Retina (tissue), 1 donor: ENCODE measurements around the gene HRH2.
"Not testable (repeated sequence)": the region's sequence is repeated elsewhere in the genome, so short reads cannot be mapped to it uniquely, and the experiment has no call there.

Source experiments
- DNase-seq: peaks from one replicate; pipeline ENCODE4 v3.0.0-alpha.2; 2016

Gene HRH2, protein sequence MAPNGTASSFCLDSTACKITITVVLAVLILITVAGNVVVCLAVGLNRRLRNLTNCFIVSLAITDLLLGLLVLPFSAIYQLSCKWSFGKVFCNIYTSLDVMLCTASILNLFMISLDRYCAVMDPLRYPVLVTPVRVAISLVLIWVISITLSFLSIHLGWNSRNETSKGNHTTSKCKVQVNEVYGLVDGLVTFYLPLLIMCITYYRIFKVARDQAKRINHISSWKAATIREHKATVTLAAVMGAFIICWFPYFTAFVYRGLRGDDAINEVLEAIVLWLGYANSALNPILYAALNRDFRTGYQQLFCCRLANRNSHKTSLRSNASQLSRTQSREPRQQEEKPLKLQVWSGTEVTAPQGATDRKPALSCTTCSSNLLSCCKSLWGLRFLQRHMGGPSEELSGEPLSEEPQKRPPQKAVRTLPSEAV

DNA sequence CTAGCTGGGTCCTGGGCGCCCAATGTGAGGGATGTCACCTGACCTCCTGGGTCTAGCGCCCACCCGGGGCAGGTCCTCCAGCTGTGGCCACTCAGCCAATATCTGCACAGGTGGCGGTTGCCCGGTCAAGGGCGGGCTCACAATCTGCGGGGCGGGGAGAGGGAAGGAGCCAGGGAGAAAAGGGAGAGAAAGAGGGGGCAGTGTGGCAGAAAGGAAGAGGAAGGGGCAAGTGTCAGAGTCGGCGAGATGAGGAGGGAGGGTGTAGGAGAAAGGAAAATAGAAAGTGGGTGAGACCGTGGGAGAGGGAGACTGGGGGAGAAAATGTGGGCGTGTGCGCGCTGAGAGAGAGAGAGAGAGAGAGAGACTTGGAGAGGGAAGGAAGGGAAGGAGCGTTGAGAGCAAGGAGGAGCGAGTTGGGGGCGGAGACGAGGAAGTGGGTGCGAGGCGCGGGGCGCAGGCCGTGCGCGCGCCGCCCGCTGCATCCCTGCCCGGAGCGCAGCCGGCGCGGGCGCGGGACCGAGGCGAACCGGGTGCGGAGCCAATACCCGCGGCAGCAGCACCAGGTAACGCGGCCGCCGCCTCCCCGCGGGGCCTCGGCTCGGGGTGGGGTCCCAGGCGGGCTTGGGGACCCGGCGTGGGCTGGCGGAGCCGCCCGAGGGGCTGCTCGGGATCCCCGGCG, at the start of gene HRH2:
Gene HRH2, plus strand, starts transcription at position 479 of the 679 bp plus-strand sequence. CDS start 25,163 bp downstream, outside the sequence.
- peak; percentile 54 for DNase-seq

DNA sequence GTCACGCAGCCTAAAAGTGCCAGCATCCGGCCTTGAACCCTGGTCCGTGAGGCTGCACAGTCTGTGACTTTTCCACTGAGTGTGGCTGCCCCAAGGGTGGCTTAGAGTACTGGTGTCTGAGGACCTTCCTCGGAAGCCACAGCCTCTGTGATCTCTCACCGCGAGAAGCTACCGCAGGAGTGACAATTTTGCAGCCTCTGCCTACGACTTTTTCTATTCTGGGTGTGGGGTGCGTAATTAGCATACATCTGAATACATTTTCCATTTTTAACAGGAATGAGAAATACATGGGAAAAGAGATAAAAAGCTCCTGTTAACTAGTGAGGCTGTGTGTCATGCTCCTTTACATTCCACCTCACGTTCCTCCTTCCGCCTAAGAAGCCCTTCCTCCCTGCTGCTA, 48.3 kb upstream of the HRH2 start:
- DNase-seq: no peak

DNA sequence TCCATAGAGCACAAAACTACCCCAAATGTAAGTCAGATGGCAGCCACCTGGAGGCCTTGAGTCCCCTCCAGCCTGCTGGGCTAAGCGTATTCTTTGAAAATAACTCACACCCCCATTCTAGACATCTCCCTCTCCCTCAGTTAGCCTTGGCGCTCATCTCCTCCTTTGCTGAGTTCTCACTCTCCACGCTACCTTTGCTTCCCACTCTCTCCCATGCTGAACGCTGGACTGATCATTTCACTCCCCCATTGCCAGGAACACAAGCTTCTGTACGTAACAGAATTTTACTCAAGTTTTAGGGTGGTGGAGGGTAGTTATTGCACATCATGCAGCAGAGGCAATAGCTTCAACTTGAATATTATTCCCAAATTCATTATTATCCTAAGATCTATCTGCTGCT, 47.5 kb upstream of the HRH2 start:
- no peak for DNase-seq

DNA sequence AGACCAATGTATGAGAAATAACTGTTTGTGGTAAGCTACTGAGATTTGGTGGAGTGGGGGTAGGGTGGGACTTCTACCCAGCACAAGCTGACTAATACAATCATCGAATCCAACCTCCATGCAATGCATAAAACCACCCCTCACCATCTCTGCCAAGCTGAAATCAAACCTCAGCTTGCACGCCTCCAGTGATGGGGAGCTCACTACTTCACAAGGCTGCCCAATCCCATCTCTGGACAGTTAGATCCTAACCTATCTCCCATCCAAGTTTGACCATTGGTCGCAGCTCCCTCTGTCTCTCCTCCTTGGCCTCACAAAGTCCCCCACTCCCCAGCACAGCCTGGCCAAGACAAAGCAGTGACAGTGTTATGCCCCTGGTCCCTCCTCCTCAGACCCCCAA, 47.0 kb upstream of the HRH2 start:
- no peak for DNase-seq

DNA sequence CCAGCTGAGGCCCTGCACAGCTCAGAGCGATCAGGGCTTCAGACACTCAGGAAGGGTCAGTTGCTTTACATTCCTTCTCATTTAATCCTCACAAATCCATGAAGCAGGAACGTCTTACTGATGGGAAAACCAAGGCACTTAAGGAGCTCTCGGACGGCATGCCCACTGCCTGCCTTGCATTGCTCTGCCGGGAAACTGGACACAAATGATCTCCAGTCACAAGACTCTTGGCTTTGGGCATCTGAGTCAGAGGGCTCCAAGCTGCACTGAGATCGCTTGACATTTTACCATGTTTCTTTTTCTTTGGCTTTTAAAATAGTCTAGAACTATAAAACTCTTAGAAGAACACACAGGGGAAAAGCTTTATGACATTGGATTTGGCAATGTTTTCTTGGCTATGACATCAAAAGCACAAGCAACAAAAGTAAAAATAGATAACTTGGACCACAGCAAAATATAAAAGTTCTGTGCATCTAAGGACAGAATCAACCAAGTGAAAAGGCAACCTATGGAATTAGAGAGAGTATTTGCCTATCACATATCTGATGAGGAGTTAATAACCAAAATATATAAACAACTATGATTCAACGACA, 43.6 kb upstream of the HRH2 start:
- DNase-seq: no peak

DNA sequence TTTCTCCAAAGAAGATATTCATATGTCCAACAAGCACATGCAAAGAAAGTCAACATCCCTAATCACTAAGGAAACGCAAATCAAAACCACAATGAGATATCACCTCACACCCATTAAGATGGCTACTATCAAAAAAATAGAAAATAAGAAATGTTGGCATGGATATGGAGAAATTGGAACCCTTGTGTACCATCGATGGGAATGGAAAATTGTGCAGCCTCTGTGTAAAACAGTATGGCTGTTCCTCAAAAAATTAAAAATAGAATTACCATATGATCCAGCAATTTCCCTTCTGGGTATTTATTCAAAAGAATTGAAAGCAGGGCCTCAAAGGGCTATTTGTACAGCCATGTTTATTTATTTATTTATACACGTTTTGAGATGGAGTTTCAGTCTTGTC, 43.0 kb upstream of the HRH2 start:
- DNase-seq: no peak

DNA sequence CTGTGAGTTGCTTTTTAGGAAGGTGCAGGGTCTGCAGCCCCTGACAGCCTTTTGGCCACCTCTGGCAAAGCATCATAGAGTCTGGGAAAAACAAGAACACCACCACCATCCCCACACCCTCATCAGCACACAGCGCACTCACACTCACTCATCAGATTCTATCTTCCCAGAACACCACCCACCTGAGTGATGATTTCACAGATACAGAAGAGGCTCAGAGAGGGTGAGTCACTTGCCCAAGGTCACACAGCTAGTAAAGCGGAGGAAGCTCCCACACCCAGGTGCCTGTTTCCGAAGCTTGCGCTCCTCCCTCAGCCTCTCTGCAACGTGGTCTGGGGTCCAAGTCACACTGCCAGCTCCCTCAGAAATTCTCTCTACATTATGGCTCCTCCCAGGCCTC, 41.8 kb upstream of the HRH2 start:
- no peak for DNase-seq

DNA sequence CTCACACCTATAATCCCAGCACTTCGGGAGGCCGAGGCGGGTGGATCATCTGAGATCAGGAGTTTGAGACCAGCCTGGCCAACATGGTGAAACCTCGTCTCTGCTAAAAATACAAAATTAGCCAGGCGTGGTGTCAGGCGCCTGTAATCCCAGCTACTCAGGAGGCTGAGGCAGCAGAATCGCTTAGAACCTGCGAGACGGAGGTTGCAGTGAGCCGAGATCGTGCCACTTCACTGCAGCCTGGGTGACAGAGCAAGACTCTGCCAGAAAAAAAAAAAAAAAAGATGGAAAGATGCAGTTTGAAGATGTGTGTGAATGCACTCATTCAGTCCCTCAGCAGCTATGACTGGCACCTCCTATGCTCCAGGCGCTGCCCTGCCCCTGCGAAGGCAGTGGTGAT, 41.3 kb upstream of the HRH2 start:
- not testable (repeated sequence) for DNase-seq

DNA sequence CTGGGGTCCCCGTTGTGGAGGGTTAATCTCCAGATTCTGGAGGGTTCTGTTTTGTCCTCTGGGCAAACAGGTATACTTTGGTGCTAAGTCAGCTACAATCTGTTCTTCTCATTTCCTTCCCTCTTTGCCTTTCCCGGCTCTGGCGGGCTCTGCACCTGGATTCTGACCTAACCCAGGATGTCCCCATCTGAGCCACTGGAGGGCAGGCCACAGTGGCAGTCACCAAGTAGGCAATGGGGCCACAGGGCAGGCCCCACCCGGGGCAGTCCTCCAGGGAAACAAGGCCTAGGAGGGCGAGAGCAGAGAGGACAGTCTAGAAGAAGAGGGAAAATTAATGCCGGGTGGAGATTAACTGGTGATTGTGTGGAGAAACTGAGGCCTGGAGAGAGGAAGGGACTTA, 40.4 kb upstream of the HRH2 start:
- no peak for DNase-seq

DNA sequence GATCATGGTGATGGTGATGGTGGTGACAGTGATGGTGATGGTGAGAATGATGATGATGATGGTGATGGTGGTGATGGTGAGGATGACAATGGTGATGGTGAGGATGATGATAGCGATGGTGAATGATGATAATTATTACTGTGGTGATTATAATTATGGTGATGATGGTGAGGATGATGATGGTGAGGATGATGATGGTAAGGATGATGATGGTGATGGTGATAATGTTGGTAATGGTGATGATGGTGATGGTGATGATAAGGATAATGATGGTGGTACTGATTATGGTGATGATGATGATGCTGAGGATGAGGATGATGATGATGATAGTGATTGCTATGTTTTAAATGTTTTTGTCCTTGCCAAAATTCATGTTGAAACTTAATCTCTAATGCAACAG, 37.3 kb upstream of the HRH2 start:
- no peak for DNase-seq

DNA sequence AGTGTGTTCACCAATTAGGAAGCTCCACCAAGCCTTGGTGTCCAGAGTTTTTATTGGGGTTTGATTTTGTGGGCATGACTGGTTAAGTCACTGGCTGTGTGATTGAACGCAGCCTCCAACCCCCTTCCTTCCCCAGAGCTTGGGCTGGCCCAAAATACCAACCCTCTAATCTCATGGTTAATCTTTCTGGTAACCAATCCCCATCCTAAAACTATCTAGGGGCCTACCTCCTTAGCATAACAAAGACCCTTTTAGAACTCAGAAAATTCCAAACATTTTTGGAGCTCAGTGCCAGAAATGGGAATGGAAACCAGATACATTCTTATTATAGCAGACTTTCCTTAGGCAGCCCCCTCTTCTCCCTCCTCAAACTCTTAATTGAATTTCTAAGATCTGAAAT, 35.9 kb upstream of the HRH2 start:
- DNase-seq: no peak

DNA sequence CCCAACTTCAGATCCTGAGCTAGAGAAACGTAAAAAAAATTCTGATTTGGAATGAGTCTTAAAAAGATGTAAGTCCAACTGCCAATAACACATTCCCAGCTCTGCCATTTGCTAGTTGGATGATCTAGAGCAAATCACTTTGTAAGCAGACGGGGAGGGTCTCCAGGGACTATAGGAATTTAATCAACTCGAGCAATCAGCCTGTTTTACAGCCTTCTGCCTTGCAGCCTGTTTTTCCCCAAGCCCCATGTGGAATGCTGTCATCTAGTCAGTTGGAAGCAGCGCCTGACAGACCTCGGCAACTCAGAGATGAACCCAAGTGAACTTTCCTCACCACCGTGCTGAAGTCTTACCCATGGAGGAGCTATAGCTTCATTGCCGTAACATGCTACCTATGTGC, 34.8 kb upstream of the HRH2 start:
- DNase-seq: no peak

DNA sequence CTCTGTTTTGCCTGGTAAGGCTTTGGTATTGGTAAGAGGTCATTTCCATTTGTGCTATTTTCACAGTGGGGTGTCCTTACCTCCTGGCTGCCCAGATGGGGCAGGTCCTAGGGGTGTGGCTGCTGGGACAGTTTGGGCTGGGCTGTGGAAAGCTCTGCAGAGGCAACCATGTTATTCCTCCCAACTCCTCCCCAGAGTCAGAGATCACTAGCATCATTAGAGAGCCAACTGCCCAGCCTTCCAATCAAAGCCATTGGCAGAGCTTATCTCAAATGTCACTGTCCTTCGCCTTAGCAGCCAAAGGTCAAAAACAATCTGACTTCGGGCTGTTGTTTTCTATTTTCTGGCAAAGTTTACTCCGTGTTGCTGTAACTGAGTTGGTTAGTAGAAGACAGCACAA, 33.6 kb upstream of the HRH2 start:
- no peak for DNase-seq

DNA sequence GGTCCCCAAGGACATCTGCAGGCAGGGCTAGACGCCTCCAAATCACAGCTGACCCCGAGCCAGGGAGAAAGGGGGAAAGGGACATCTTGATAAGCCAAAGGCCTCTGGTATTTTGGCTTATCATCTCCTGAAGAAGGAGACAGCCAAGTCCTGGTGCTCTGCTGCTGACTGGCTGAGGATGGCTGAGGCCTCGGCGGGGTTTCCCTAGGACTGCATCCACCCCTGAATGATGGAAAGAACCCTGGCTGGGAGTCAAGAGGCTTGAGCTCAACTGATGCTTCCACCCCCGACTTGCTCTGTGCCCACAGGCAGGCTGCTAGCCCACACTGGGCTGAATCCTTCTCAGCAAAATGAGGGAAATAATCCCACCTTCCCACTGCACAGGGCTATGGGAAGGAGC, 30.9 kb upstream of the HRH2 start:
- DNase-seq: no peak

DNA sequence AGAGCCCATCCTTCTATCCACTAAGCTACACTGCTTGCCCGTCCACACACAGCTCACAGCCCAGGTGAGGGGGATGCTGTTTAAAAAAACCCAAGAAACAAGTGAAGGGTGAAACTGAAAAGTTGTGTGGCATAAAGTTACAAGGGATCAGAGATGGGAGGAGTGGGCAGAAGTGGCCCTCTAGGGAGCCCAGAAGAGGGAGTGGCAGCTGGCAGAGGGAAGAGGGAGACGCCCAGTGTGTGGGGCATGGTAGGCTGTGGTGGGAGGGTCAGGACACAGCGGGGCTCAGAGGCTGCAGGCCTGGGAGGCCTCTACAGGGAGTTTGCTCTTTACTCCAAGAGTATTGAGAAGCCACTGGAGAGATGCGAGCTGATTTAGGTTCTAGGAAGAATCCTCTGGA, 30.1 kb upstream of the HRH2 start:
- DNase-seq: no peak

DNA sequence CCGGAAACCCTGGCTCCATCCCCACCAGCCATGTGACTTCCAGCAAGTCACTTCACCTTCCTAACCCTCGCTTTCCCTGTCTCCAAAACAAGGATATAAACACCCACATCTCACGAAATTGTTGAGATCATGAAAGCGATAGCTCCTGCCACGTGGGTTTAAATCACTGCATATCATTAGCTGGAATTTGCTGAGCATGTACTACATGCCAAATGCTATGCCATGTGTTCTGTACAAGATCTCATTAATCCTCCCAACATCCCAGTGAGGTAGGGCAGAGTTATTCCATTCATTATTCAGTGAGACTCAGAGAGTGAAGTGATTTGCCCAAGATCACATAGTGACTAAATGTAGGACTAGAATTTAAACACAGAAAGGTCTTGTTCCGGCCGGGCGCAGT, 29.2 kb upstream of the HRH2 start:
- DNase-seq: no peak

DNA sequence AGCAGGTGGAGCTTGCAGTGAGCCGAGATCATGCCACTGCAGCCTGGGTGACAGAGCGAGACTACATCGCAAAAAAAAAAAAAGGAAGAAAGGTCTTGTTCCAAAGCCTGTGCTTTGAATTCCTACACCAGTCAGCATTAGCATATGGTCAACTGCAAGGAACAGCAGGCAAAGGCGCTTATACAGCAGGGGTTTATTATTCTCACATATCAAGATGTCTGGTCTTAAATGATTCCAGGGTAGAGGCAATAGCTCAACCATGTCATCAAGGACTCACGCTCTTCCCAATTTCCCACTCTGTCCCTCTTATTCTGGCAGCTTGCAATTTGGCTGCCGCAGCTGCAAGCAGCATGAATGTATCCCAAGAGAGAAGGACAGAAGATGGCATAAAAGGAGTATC, 28.6 kb upstream of the HRH2 start:
- no peak for DNase-seq

DNA sequence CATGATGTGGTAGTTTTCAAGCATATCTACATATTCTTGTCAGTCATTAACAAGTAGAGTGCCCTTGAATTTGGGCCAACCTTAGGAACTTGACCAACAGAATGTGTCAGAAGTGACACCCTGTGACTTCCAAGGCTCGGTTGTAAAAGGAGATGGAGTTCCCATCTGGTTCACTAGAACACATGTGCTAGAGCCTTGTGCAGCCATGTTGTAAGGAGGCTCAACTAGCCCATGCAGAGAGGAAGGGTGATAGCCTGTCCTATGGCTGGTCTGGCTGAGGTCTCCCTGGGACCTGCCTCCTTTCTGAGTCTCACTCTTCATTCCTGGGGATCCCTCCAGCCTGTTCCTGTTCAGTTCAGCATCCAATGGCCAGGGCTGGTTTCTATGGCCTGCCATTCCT, 28.1 kb upstream of the HRH2 start:
- DNase-seq: no peak

DNA sequence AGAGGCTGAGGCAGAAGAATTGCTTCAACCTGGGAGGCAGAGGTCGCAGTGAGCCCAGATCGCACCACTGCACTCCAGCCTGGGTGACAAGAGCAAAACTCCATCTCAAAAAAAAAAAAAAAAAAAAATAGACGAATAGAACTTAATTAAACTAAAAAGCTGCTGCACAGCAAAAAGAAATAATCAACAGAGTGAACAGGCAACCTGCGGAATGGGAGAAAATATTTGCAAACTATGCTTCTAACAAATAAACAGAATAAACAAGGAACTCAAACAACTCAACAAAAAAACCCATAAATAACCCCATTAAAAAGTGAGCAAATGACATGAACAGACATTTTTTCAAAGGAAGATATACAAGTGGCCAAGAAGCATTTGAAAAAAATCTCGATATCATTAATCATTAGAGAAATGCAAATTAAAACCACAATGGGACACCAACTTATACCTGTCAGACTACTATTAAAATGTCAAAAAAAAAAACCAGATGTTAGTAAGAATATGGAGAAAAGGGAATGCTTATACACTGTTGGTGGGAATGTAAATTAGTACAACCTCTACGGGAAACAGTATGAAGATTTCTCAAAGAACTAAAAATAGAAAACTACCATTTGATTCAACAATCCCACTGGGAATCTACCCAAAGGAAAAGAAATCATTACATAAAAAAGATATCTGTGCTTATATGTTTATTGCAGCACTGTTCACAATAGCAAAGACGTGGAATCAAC, 21.9 kb upstream of the HRH2 start:
- DNase-seq: no peak

DNA sequence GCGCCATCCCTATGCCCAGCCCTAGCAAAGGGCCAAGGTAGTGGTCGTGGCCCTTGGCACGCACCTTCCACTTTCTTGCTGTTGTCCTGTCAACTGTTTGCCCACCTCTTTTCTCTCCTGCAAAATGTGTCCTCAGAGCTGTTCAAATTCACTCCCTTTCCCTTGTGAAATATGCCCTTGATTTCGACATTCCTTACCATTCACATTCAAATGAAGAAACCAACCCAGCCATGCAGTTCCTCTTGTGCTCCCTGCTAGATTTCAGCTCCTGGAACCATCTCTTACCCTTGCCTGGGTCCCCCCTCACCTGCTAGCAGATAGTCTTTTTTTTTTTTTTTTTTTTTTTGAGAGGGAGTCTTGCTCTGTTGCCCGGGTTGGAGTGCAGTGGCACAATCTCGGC, 19.6 kb upstream of the HRH2 start:
- DNase-seq: no peak

DNA sequence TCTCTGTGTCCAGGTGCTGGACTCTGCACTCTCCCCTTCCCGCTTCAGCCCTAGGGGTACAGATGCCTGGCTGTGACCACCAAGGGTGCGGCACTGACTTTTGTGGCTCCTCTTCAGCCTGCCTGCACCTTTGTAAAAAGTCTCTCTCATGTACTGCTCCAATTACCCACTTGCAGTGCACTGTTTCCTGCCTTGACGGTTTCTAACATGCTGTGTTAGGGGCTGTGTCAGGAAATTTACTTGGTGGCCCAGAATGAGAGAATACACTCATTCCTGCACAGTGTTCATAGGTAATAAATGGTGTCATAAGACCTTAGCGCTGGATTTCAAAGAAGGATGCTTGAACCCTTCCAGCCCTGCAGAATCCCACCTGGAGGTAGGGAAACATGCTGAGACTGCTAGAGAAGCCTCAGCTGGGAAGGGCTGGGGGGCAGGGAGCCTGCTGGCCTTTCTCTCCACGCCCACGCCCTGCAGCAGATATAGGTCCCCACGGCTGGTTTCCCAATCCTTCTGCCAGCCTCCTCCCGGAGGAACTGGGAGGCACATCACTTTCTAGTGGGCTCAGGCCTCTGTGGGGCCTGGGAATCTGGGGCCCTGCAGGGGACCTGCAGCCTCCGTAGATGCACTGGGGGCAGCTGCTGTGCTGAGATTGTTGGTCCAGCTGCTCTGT, 17.6 kb upstream of the HRH2 start:
- no peak for DNase-seq

DNA sequence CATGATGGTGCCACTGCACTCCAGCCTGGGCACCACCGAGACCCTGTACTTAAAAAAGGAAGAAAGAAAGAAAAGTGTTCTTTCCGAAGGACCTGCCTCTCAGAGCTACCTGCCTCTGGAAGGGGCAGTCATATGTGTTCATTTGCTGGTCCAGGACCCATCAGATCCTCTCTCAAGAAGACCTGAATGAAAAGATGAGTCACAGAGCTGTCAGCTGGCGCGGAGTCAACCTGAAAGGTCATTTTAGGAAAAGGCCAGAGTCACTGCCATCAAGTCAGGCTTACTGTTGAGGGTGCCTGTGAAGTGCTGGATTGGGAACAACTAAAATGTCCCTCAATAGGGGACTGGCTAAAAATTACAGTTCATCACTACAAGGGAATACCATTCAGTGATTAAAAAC, 14.9 kb upstream of the HRH2 start:
- DNase-seq: no peak

DNA sequence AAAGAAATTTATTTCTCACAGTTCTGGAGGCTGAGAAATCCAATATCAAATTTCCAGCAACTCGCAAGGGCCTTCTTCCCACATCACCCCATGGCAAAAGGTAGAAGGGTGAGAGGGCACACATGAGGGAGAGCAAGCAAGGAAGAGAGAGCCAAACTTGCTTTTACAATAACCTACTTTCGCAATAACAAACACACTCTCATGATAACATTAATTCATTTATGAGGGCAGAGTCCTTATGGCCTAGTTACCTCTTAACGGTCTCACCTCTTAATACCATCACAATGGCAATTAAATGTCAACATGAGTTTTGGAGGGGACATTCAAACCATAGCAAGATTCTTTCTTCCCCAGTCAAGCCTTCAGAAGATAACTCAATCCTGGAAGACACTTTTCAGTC, 11.6 kb upstream of the HRH2 start:
- no peak for DNase-seq
